ENCODE data around the gene DLEC1. TPM values are rescaled to one million over a fixed set of nuclear protein-coding genes. Genes with fewer than 3 reads are reported as not detected.

DLEC1 gene
- total and polyA plus RNA-seq, 7 donors: 0.16 to 0.60 (median 0.41) TPM

DNA sequence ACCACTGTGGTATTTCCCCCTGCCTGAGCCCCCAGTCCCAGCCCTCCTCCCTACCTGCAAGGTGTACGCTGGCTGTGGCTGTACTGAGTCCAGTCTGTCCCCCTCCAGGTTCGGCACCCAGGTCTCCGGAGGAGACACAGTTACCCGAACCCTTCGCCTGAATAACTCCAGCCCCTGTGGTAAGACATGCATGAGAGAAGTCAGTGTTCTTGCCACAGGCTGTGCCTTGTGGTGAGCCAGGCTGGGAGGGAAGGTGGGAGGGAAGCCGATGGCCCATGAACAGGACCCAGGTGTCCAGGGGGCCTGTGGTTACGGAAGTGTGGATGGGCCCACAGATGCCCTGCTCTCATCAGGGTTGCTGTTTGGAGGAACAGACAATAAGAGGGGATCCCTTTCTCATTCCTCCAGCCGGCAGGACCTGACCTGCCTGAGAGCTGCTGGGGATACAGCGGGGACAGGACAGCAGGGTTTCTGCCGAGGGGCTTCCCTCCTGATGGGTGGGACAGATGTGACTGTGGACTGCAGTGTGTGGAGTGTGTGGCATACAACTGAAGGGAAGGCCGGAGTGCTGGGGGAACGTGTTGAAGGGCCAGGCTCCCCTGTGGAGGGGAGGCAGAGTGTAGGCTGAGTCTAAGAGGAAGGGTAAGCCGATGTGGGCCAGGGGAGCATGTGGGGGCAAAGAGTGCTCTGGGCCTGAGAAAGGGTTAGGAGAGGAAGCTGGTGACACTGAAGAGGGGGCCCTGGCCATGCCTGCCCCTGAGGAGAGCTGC is 76.1 kb downstream of the DLEC1 start:
- intact Hi-C loops (cut with DNase I): loop anchor here (10.0 kb wide), 1 partner anchor 360 kb away; no protein-coding TSS in a partner anchor
- TF ChIP-seq POLR2A (IDR thresholded peaks at IDR 0.05) (no peak), POLR2AphosphoS5 (IDR thresholded peaks at IDR 0.05) (no peak), EP300 (IDR thresholded peaks at IDR 0.05) (no peak)
- TF ChIP-seq, protein P1, sequence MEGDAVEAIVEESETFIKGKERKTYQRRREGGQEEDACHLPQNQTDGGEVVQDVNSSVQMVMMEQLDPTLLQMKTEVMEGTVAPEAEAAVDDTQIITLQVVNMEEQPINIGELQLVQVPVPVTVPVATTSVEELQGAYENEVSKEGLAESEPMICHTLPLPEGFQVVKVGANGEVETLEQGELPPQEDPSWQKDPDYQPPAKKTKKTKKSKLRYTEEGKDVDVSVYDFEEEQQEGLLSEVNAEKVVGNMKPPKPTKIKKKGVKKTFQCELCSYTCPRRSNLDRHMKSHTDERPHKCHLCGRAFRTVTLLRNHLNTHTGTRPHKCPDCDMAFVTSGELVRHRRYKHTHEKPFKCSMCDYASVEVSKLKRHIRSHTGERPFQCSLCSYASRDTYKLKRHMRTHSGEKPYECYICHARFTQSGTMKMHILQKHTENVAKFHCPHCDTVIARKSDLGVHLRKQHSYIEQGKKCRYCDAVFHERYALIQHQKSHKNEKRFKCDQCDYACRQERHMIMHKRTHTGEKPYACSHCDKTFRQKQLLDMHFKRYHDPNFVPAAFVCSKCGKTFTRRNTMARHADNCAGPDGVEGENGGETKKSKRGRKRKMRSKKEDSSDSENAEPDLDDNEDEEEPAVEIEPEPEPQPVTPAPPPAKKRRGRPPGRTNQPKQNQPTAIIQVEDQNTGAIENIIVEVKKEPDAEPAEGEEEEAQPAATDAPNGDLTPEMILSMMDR (IDR thresholded peaks at IDR 0.05): no peak

DNA sequence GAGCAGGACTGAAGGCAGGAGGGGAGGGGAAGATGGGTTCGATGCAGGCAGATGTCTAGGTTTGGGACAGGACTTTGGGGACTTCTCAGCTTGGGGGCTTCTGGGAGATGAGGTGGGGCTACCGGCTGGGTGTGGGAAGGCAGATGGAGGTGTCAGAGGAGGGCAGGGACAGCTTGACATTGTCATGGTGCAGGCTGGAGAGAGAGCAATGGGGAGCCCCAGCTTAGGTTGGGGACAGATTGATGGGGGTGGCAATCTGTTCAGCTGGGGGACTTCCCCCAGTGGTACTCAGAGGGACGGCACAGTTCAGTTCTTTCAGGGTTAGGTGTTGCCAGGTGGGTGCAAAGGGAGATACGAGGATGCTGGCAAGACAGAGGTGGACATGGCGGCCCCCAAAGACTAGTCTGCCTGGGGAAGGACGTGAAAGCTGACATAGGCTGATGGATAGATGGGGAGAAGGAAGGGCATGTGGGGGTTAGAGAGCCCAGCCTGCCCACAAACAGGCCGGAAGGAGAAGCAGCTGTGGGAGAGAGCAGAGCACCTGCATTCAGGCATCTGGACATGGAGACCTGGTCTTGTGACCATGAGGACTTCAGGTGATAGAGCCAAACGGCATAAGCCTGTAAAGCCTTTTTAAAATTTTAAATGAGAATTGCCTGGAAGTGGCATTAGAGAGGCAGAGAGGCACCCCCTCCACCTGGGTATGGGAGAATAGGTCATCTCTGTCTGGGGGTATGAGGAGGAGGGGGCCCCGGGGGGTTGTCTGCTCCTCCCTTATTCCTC is 76.8 kb downstream of the DLEC1 start:
- TF ChIP-seq POLR2AphosphoS5 (IDR thresholded peaks at IDR 0.05) (no peak), EP300 (IDR thresholded peaks at IDR 0.05) (no peak), POLR2A (IDR thresholded peaks at IDR 0.05) (no peak)
- TF ChIP-seq, protein P1 (IDR thresholded peaks at IDR 0.05): no peak
- Histone ChIP-seq H3K4me1 (no peaks in the 10 kb centered on the region), H3K9me3 (no peaks in the 10 kb centered on the region), H3K27ac (no peak overlapping the region), H3K4me3 (no peak overlapping the region), H3K36me3 (peaks cover 0 to 14% (median 0%) of the 10 kb centered on the region in 4 donors), H3K27me3 (no peaks in the 10 kb centered on the region)
- WGBS, 2 donors: 62 to 66% methylated on average over 9 of the region's 9 CpGs
- DNase-seq: peak; percentile 41
- intact Hi-C loops (cut with DNase I): loop anchor here (10.0 kb wide), 1 partner anchor 359 kb away; no protein-coding TSS in a partner anchor

More for the DNA sequence above, 76.1 kb downstream of the DLEC1 start:
- no peaks in the 10 kb centered on the region for H3K9me3 ChIP-seq
- WGBS, 2 donors: 72 to 89% methylated on average over 13 of the region's 13 CpGs
- peak; percentile 54 for DNase-seq
- no peaks in the 10 kb centered on the region for H3K4me1 ChIP-seq
- H3K4me3 ChIP-seq: no peak overlapping the region
- H3K27me3 ChIP-seq: no peaks in the 10 kb centered on the region
- peaks cover 0 to 6% (median 0%) of the 10 kb centered on the region in 4 donors for H3K36me3 ChIP-seq
- H3K27ac ChIP-seq: no peak overlapping the region

DNA sequence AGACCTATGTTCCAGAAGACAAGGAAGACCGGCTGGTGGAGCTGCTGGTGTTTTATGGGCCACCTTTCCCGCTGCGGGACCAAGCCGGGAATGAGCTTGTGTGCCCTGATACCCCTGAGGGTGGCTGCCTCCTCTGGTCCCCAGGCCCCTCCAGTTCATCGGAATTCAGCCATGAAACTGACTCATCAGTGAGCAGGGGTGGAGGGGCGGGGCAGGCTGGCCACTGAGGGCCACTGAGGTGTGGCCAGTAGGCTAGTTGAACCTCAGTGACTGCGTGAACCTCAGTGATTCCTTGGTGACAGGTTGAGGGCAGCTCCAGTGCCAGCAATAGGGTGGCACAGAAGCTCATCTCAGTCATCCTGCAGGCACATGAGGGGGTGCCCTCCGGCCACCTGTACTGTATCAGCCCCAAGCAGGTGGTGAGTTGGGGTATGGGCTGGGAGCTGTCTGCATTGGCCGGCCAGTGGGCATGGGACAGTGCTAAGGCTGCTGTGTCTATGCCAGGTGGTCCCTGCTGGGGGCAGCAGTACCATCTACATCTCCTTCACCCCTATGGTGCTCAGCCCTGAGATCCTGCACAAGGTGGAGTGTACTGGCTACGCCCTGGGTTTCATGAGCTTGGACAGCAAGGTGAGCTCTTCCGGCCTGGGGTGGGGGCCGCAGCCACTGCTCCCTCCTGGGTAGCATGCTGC is 77.6 kb downstream of the DLEC1 start:
- Histone ChIP-seq H3K27me3 (no peaks in the 10 kb centered on the region), H3K4me1 (peaks cover 0 to 7% (median 3%) of the 10 kb centered on the region in 4 donors), H3K4me3 (no peak overlapping the region), H3K36me3 (peaks cover 0 to 22% (median under 1%) of the 10 kb centered on the region in 4 donors), H3K9me3 (no peaks in the 10 kb centered on the region), H3K27ac (no peak overlapping the region)
- intact Hi-C loops (cut with DNase I): loop anchor here (10.0 kb wide), 1 partner anchor 358 kb away; no protein-coding TSS in a partner anchor
- 59 to 90% methylated on average over 12 of the region's 12 CpGs for WGBS, 2 donors
- TF ChIP-seq POLR2AphosphoS5 (IDR thresholded peaks at IDR 0.05) (no peak), POLR2A (IDR thresholded peaks at IDR 0.05) (no peak), EP300 (IDR thresholded peaks at IDR 0.05) (no peak)
- TF ChIP-seq, protein P1 (IDR thresholded peaks at IDR 0.05): no peak
- peak; percentile 52 for DNase-seq

DNA sequence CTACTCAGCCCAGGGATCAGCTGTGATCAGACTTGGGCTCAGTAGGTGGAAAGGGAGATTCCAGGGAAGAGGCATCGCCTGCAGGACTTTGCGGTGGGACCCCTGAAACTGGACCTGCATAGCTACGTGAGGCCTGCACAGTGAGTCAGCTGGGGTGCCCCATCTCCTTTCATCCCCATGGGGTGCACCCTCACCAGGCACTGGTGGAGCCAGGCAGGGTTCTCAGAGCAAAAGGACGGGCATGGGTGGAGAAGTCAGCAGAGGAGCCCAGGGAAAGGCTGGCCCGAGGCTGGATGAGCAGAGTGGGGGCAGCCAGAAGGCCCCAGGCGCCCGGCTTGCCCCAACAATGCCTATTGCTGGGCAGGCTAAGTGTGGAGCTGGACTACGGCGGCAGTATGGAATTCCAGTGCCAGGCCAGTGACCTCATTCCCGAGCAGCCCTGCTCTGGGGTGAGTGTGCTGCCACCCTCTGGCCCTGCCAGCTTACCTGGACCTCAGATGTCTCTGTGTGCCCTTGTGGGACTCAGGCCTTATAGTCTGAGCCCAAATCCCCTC is 78.2 kb downstream of the DLEC1 start:
- intact Hi-C loops (cut with DNase I): loop anchor here (10.0 kb wide), 1 partner anchor 358 kb away; no protein-coding TSS in a partner anchor
- TF ChIP-seq POLR2AphosphoS5 (IDR thresholded peaks at IDR 0.05) (no peak), POLR2A (IDR thresholded peaks at IDR 0.05) (no peak), EP300 (IDR thresholded peaks at IDR 0.05) (no peak)
- WGBS, 2 donors: 75 to 86% methylated on average over 10 of the region's 10 CpGs
- H3K9me3 ChIP-seq: no peaks in the 10 kb centered on the region
- no peak overlapping the region for H3K27ac ChIP-seq
- H3K4me3 ChIP-seq: no peak overlapping the region
- DNase-seq: peak; percentile 64
- H3K36me3 ChIP-seq: peaks cover 0 to 28% (median 4%) of the 10 kb centered on the region in 4 donors
- H3K4me1 ChIP-seq: peaks cover 0 to 7% (median 3%) of the 10 kb centered on the region in 4 donors
- H3K27me3 ChIP-seq: no peaks in the 10 kb centered on the region
